ENCODE measurements around the gene SIPA1L3. TPM values are rescaled to one million over a fixed set of nuclear protein-coding genes. Genes with fewer than 3 reads are reported as not detected.

The SIPA1L3 gene
- total RNA-seq, 1 experiment from 2014 or later: 19.9 TPM

DNA sequence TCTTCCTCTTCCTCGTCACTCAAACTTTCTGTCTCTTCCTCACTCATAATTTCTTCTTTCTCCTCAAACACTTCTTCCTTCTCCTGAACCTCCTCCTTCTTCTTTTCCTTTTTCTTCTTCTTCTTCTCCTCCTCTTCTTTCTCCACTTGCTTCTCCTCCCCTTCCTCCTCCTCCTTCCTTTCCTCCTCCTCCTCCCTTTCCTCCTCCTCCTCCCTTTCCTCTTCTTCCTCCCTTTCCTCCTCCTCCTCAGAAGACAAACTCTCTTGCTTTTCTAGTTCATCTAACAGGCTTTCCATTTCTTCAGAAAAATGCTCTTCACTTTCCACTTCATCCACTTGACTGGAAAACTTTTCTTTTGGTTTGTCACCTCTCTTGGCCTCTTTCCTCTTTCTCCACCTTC is 20.4 kb upstream of the SIPA1L3 start:
- H3K9me3 ChIP-seq (ENCODE audit: low read depth, low read length, poor library complexity, severe bottlenecking): peaks cover under 1% of the 10 kb centered on the region
- BruUV-seq (replicated peaks): no TSS peak
- H3K27me3 ChIP-seq (replicated peaks; ENCODE audit: insufficient read depth, low read depth, low read length, poor library complexity): peaks cover 14% of the 10 kb centered on the region
- H3K4me3 ChIP-seq (ENCODE audit: low read depth, low read length, poor library complexity, severe bottlenecking): no peak overlapping the region
- no peaks in the 10 kb centered on the region for H3K36me3 ChIP-seq (ENCODE audit: insufficient read depth, low read length, poor library complexity, severe bottlenecking)
- DNase-seq (ENCODE audit: low spot score): no peak
- no peak for TF ChIP-seq EZH2 (IDR thresholded peaks at IDR 0.05; ENCODE audit: borderline replicate concordance, low read depth, low read length, poor library complexity, severe bottlenecking)
- TF ChIP-seq, protein P1, sequence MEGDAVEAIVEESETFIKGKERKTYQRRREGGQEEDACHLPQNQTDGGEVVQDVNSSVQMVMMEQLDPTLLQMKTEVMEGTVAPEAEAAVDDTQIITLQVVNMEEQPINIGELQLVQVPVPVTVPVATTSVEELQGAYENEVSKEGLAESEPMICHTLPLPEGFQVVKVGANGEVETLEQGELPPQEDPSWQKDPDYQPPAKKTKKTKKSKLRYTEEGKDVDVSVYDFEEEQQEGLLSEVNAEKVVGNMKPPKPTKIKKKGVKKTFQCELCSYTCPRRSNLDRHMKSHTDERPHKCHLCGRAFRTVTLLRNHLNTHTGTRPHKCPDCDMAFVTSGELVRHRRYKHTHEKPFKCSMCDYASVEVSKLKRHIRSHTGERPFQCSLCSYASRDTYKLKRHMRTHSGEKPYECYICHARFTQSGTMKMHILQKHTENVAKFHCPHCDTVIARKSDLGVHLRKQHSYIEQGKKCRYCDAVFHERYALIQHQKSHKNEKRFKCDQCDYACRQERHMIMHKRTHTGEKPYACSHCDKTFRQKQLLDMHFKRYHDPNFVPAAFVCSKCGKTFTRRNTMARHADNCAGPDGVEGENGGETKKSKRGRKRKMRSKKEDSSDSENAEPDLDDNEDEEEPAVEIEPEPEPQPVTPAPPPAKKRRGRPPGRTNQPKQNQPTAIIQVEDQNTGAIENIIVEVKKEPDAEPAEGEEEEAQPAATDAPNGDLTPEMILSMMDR (conservative IDR thresholded peaks at IDR 0.05; ENCODE audit: low read depth, low read length): no peak
- intact Hi-C loops (cut with micrococcal nuclease; ENCODE audit: unreplicated experiment): no loop called here
- CTCF ChIA-PET: no interaction called here
- H3K27ac ChIP-seq (ENCODE audit: low read depth, low read length, poor library complexity, severe bottlenecking): no peak overlapping the region
- POLR2A ChIA-PET (ENCODE audit: low non-redundant PET): no interaction called here
- H3K4me1 ChIP-seq (ENCODE audit: insufficient read depth, low read length, poor library complexity, severe bottlenecking): no peaks in the 10 kb centered on the region

DNA sequence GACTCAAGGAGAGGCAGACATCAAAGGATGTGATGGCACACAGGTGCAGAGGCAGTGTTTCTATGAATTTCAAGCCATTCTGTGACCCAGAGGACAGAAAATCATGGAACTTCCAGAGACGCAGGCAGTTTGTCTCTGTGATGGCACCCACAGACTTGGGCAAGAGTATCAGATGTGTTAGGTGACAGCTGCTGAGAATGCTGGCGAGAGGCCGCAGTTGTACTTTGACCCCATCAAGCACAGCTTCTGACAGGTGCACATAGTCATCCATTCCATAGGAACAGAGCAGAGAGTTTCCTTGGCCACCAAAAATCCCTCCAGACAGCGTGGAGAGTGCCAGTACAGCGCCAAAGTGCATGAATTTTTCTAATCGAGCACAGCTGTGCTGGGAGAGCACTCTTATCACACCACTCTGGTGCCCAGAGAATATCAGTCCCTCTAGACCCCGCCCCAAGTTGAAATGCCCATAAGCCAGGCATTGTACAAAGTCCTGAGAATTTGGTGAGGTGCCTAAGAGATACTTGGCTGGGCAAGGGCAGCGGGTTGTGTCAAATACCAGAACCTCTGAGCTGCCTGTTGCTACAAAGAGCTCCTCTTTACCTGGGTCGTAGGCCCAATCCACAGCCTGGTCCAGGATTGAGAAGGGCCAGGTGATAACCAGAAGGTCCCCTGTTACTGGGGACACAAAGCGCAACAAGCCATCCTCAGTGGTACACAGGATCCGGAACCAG is 13.0 kb upstream of the SIPA1L3 start:
- intact Hi-C loops (cut with micrococcal nuclease; ENCODE audit: unreplicated experiment): no loop called here
- H3K9me3 ChIP-seq (ENCODE audit: low read depth, low read length, poor library complexity, severe bottlenecking): no peaks in the 10 kb centered on the region
- H3K4me1 ChIP-seq (ENCODE audit: insufficient read depth, low read length, poor library complexity, severe bottlenecking): no peaks in the 10 kb centered on the region
- peaks cover 4% of the 10 kb centered on the region for H3K27me3 ChIP-seq (replicated peaks; ENCODE audit: insufficient read depth, low read depth, low read length, poor library complexity)
- CTCF ChIA-PET: no interaction called here
- no peak for DNase-seq (ENCODE audit: low spot score)
- H3K27ac ChIP-seq (ENCODE audit: low read depth, low read length, poor library complexity, severe bottlenecking): no peak overlapping the region
- no peak overlapping the region for H3K4me3 ChIP-seq (ENCODE audit: low read depth, low read length, poor library complexity, severe bottlenecking)
- H3K36me3 ChIP-seq (ENCODE audit: insufficient read depth, low read length, poor library complexity, severe bottlenecking): no peaks in the 10 kb centered on the region
- POLR2A ChIA-PET (ENCODE audit: low non-redundant PET): no interaction called here
- no peak for TF ChIP-seq EZH2 (IDR thresholded peaks at IDR 0.05; ENCODE audit: borderline replicate concordance, low read depth, low read length, poor library complexity, severe bottlenecking)
- TF ChIP-seq, protein P1 (conservative IDR thresholded peaks at IDR 0.05; ENCODE audit: low read depth, low read length): no peak
- no TSS peak for BruUV-seq (replicated peaks)

DNA sequence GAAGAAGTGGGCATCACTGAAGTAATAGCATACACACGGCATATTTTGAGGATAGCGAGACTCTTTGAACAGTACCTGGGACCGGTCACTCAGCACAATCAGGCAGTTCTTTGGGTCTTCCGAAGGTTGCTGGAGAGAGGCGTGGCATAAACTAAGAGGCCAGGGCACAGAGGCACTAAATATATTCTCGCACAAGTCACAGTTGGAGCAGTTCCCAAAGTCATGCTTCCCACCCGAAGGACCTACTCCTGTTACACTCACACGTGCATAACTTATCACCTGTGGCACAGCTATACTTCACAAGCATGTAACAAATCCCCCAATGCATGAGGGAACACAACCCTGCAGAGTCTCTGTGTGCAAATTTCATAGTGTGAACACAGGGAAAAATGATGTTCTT is 10.8 kb upstream of the SIPA1L3 start:
- peaks cover 4% of the 10 kb centered on the region for H3K27me3 ChIP-seq (replicated peaks; ENCODE audit: insufficient read depth, low read depth, low read length, poor library complexity)
- H3K9me3 ChIP-seq (ENCODE audit: low read depth, low read length, poor library complexity, severe bottlenecking): no peaks in the 10 kb centered on the region
- H3K36me3 ChIP-seq (ENCODE audit: insufficient read depth, low read length, poor library complexity, severe bottlenecking): no peaks in the 10 kb centered on the region
- no peaks in the 10 kb centered on the region for H3K4me1 ChIP-seq (ENCODE audit: insufficient read depth, low read length, poor library complexity, severe bottlenecking)
- DNase-seq (ENCODE audit: low spot score): no peak
- no TSS peak for BruUV-seq (replicated peaks)
- no peak overlapping the region for H3K4me3 ChIP-seq (ENCODE audit: low read depth, low read length, poor library complexity, severe bottlenecking)
- intact Hi-C loops (cut with micrococcal nuclease; ENCODE audit: unreplicated experiment): no loop called here
- TF ChIP-seq, protein P1 (conservative IDR thresholded peaks at IDR 0.05; ENCODE audit: low read depth, low read length): no peak
- no peak for TF ChIP-seq EZH2 (IDR thresholded peaks at IDR 0.05; ENCODE audit: borderline replicate concordance, low read depth, low read length, poor library complexity, severe bottlenecking)
- ChIA-PET POLR2A (ENCODE audit: low non-redundant PET) (no interaction called here), CTCF (interaction anchor here (0.6 kb wide), 1 partner anchor 202 kb away, joined by 10 read pairs; no protein-coding TSS in a partner anchor)
- H3K27ac ChIP-seq (ENCODE audit: low read depth, low read length, poor library complexity, severe bottlenecking): no peak overlapping the region

Data from A673 (cell line).